AML-193 (cell line): ENCODE results near the gene TMEM130.
A peak's percentile ranks its signal among the peaks of the same experiment; 100 is the strongest.

Experiments
- DNase-seq, 2 experiments: peaks; one replicate each; lab custom pipeline; 2025; lab: John Stamatoyannopoulos, UW

The TMEM130 gene, protein sequence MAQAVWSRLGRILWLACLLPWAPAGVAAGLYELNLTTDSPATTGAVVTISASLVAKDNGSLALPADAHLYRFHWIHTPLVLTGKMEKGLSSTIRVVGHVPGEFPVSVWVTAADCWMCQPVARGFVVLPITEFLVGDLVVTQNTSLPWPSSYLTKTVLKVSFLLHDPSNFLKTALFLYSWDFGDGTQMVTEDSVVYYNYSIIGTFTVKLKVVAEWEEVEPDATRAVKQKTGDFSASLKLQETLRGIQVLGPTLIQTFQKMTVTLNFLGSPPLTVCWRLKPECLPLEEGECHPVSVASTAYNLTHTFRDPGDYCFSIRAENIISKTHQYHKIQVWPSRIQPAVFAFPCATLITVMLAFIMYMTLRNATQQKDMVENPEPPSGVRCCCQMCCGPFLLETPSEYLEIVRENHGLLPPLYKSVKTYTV

DNA sequence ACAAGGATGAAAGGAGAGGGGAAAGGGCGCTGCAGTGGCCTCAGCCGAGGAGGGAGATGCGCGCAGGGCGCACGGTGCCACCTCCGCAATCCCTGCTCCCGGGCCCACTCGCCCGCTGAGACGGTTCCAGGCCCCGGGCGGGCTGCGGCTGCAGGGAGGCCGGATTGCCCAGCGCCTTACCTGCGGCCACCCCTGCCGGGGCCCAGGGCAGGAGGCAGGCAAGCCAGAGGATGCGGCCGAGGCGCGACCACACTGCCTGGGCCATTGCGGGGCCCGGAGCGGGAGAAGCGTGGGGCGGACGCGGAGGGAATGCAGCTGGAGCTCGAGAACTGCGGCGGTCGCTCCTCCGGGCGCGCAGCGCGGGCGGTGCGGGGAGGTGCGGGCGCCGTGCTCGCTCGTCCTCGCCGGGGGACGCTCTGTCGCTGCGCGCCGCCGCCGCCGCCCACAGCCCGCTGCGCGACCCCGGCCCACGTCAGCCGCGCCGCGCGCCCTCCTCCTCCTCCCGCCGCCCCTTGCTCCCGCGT is at the start of gene TMEM130:
TSS of gene TMEM130 (minus strand) at position 418 of the 524 bp plus-strand sequence. CDS start at position 265, 153 bp downstream.
- no peak for DNase-seq

DNA sequence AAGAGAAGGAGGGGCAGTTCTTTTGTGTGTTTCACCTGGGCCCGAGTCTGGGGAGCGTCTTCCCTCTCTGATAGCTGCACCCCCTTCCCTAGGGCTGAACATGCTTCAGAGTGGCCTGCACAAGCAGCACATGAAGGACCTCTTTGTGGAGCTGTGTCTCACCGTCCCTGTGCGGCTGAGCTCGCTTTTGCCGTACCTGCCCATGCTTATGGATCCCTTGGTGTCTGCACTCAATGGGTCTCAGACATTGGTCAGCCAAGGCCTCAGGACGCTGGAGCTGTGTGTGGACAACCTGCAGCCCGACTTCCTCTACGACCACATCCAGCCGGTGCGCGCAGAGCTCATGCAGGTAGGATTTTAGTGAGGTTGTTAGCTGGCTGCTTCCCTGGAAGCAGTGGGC is 47.5 kb upstream of the TMEM130 start:
- no peak for DNase-seq

DNA sequence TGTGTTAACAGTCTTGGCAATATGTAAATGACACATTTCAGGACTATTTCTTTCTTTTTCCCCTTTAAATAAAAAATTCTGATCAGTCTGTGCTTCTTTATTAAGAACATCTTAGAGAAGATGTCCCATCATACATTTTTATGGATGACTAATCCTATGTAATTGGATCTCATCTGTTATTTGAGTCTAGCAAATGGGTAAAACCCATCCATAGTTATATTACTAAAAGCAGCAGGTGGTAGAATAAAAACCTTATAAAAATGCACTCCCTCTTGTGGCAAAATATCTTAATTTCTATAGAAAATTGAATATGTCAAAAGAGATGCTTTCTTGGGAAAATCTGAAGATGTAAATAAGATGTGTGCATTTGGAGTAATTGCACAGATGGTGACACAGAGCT is 43.8 kb upstream of the TMEM130 start:
- DNase-seq: no peak

DNA sequence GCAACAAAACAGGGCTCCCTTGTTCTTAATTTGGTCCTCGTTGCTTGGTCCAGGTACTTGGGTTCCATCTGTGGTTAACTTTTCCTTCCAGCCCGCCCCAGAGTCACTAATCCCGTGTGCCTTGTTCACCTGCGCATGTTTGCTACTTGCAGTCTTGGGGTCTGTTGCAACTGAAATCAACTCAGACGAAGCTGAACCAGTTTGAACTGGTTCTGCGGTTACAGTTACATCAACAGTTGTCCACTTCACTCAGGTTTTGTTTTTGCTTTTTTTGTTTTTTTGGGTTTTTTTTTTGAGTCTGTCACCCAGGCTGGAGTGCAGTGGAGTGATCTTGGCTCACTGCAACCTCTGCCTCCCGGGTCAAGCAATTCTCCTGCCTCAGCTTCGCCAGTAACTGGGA is 43.2 kb upstream of the TMEM130 start:
- no peak for DNase-seq

DNA sequence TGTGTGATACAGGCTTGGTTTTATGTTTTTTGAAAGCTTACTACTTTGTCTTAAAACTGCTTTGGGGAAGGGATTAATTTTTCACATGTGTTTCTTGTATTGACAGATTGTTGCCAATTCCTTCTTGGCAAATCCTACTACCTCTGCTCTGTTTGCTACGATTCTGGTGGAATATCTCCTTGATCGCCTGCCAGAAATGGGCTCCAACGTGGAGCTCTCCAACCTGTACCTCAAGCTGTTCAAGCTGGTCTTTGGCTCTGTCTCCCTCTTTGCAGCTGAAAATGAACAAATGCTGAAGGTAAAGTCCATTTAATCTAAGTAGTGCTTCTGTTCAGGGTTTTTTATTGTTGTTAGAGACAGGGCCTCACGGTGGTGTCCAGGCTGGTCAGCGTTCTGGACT is 42.1 kb upstream of the TMEM130 start:
- no peak for DNase-seq

DNA sequence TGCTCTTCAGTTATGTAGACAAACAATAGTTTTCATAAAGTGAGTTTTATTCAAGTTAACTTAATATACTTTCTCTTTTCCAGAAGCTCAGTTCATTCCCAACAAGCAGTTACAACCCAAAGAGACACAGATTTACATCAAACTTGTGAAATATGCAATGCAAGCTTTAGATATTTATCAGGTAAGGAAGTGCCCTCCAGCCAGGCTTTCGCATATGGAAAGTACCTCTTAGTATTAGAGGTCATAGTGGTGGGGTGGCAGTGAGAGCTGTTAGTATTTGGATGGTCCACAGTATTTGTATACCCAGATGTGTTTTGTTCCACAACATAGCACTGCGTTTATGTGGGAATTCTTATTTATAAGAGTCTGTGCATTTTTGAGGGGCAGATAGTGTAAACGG is 40.6 kb upstream of the TMEM130 start:
- DNase-seq: no peak

DNA sequence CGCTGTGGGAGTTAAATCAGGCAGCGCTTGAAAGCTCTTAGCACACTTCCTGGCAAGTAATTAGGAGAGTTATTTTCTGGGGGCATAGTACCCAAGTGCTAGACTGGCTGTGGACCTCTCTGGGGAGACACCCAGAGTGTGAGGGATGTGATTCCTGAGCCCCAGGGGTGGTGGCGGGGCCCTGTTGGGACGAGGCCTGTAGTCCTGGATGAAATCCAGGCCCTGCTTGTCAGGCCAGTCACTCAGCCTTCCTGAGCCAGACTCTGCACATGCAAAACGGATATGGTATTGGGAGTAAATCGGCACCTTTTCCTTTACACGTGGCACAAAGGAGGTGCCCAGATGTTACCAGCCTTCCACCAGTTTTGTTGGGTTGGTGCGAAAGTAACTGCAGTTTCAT is 39.7 kb upstream of the TMEM130 start:
- DNase-seq: no peak

DNA sequence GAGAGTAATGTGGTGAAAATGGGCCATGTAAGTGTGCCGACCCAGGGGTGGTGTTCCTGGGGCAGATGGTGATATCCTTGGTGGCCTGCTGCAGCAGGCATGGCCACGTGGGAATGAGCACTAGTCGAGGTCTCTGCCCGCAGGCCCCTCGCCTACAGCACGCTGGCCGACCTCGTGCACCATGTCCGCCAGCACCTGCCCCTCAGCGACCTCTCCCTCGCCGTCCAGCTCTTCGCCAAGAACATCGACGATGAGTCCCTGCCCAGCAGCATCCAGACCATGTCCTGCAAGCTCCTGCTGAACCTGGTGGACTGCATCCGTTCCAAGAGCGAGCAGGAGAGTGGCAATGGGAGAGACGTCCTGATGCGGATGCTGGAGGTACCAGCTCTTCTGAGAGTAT is 38.8 kb upstream of the TMEM130 start:
- DNase-seq: no peak

DNA sequence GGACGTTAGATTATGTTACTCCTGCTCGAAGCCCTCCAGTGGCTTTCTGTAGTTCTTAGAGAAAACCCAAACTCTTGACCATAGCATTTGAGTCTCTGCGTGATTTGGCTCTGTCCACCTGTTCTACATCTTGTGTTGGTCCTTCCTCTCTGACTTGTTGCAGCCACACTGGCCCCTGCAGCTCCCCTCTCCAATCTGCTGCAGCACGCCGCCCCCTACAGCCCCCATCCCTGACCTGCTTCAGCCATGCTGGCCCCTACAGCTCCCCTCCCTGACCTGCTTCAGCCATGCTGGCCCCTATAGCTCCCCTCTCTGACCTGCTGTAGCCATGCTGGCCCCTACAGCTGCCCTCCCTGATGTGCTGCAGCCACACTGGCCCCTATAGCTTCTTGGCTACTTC is 37.8 kb upstream of the TMEM130 start:
- no peak for DNase-seq

DNA sequence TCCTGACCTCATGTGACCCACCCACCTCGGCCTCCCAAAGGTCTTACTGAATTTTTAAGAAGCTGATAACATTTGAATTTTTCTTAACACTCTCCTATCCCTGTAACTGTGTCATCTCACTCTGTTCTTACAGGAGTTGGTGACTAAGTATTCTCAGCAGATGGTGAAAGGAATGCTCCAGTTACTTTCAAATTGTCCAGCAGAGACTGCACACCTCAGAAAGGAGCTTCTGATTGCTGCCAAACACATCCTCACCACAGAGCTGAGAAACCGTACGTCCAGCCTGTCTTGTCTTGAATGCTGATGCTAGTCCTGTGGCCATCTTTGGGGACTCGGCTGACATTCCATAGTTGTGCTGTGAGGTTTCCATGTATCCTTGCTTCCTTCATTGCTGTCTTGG is 33.4 kb upstream of the TMEM130 start:
- no peak for DNase-seq

DNA sequence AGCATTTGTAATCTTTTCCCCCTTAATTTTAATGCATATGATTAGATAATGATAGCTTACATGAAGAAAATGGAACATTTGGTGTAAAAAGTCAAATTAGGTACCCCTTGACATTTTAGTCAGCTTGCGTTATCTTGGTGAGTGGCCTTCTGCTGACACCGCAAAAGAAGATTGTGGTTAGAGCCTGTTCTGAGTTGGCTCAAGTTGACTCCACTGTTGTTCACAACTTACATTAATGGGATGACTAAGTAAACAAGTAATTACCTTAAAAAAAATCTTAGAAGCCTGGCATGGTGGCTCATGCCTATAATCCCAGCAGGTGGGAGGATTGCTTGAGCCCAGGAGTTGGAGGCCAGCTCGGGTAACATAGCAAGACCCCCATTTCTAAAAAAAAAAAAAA is 32.7 kb upstream of the TMEM130 start:
- no peak for DNase-seq

DNA sequence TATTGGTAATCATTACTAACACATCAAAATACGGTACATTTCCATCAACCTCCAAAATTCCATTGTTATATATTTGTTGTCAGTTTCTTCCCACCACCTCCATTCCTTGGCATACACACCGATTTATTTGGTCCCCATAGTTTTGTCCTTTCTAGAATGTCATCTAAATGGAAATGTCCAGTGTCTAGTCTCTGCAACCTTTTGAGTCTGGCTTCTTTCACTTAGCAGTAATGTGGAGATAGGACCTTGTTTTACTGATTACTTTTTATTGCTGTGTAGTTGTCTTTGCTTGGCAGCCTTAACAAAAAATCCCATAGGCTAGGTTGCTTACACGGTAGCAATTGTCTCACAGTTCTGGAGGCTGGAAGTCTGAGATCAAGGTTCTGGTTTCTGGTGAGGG is 31.0 kb upstream of the TMEM130 start:
- DNase-seq: no peak

DNA sequence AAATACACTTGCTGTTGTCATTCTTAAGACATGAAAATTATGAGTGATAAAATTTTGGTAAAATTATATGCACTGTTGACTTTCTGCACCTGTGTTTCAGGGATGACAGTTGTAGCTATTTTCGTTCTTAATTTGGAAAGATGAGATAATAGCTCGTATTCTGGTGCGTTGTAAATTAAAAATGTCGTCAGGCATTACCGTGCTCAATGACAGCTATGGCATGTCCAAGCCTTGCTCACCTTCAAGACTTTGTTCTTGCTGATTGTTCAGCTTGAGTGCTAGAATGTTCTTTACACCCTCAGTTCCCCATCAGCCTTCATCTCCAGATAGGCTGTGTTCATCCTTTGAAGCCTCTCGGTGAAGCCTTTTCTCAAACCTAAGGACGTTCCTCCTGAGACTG is 30.0 kb upstream of the TMEM130 start:
- DNase-seq: no peak

DNA sequence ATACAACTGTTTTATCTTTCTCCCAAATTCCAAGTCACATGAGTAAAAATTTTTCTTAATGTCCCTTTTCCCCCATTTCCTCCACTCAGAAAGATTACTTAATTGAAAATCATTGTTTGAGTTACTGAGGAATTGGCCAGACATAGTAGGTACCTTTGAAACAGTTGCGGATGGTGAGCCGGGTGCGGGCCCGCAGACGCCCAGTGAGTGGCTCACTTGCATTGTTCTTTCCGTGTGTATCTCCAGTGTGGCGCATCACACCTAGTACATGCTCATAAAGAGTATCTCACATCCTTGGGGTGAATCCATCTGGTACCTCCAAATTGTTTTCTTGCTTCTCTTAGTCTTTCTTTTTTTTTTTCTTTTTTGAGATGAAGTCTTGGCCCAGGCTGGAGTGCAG is 22.8 kb upstream of the TMEM130 start:
- no peak for DNase-seq

DNA sequence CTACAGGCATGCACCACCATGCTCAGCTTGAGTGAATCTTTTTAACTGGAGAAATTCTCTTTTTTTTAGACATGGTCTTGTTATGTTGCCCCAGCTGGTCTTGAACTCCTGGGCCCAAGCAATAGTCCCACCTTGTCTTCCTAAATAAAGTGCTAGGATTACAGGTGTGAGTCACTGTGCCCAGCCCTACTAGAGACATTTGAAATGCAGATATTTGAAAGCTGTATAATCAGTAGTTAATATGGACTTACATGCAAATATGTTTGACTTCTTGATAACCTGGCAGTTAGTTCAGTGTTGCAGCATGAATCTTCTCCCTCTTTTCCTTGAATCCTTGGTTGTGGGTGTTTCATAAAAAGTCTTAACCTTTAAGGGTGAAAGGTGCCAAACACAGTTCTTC is 17.2 kb upstream of the TMEM130 start:
- no peak for DNase-seq

DNA sequence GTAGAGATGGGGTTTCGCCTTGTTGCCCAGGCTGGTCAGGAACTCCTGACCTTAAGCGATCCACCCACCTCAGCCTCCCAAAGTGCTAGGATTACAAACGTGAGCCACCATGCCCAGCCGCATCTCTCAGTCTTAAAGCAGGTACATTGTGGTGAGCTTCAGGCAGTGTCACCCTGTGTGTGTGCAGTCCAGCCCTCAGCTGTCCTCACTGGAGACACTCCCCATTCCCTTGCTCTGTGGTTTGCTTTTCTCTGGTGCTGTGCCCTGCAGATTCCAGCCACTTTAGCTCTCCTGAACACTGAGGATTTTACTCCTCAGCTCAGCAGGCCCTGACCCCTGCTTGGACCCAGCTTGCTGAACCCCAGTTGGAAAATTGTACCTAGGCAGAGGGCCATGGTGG is 14.6 kb upstream of the TMEM130 start:
- DNase-seq: no peak

DNA sequence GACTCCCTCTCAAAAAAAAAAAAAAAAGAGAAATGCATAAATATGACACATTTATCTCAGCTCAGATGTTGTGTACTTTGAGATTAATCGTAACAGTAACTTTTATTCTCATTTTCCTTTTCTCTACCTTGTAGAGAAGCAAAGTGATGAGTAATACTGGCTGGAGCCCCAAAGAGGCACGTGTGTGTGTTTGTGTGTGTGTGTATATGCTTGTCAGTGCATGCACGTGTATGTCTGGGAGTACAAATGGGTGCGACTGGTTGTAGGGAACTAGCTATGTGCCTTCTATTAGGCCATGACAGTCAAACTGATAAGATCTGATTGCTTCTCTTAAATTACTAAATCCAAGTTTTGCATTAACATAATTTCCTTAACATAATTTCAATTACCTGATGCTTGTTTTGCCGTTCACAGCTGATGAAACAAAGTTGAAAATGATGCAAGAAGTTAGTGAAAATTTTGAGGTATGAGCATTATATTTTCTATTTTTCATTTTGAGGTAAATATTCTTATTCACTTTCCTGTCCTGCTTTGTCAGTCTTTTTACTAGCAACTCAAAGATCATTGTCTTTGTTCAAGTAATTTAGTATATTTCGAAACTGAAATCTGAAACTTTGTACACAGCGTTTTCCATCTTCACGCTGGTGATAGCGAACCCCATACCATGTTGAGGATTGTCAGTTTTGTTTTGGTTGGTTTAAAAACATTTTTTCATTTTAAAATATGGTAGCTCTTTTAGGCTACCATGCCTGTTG is 11.9 kb upstream of the TMEM130 start:
- no peak for DNase-seq

DNA sequence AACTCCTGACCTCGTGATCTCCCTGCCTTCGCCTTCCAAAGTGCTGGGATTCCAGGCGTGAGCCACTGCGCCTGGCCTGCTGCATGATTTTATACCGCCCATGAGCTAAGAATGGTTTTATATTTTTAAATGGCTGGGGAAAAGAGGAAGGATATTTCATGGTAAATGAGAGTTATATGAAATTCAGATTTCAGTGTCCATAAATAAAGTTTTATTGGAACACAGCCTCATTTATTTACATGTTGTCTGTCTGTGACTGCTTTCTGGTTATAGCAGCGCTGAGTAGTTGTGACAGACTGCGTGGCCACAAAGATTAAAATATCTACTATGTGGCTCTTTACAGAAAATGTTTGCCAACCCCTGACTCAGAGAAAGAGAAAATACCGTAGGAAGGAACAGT is 10.7 kb upstream of the TMEM130 start:
- no peak for DNase-seq

DNA sequence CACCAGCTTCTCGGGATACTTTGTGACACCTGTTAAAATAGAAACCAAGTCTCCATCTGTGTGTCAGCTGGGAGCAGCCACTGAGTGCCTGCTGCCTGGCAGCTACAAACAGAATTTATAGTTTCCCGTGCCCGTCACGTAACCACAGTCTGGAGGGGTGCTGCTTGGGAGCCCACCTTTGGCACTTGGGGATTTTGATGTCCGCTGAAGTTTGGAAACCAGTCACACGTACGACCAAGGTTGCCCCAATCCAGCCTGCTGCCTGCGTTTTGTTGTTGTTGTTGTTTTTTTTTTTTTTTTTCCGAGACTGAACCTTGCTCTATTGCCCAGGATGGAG is 10.1 kb upstream of the TMEM130 start:
- no peak for DNase-seq

DNA sequence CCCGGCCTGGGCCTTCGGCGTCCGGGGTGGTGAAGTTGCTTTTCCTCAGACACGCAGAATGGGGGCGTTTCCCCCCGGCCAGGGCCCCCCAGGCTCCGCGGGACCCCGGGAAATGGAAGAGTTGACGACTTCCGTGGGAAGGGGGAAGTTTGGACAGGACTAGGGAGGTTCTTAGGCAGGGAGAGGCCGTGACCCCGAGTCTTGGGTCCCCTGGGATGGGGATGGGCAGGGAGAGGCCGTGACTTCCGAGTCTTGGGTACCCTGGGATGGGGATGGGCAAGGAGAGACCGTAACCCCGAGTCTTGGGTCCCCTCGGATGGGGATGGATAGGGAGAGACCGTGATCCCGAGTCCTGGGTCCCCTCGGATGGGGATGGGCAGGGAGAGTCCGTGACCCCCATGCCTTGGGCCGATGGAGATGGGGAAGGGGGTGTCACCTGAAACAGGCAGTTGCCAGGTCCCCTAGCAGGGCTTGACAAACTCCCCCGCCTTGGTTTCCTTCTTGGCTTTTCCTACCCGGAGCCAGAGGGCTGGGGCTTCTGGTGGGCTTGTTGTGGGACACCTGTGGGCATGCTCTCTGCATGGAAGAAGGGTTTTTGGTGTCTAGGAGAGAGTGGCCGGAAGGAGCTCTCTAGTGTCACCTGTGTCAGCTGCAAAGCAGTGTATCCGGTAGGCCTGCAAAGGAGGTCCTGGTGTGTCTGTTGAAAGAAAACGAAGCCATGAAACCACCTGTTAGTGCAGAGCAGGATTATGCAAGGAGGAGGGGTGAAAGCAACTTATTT is 9.6 kb upstream of the TMEM130 start:
- peak; percentile 7 to 21 for DNase-seq

DNA sequence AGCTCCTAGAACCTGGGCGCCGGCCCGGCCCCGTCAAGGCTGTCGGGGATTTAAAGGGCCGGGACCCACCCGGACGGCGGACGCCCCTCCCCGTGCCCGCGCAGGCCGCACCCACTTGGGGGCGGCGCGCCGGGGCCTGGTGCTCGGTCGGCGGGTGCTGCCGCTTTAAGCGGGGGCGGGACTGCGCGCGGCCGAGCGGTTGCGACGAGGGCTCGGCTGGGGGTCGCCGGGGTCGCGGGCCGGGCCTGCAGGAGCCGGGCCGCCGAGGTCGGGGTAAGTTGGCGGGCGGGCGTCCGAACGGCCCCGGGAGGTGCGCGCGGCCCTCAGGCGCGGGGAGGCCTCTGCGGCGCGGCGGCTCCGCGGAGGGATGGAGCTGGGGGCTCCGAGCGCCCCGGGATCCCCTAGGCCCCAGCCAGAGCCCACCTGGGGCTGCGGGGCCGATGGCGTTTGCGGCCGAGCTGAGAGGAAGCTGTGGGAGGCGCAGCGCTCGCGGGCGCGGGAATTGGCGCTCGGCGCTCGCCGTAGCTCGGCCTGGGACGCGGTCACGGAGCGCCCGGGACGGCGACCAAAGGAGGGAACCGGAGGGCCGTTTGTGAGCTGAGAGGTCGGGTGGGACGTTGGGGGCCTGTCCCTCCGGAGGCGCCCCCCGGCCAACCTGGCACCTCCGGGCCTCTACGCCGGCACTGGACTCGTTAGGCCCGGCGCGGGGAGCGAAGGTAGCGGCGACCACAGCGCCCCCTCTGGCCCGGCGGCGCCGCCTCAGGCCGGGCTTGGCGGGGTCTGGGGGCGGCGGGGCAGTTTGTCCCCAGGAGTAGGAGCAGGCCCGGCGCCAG is 8.8 kb upstream of the TMEM130 start, which contains the start of gene TRRAP:
TSS of gene TRRAP (plus strand) at position 168 of the 833 bp plus-strand sequence. CDS start 2,619 bp downstream, outside the sequence.
- DNase-seq: peak; percentile 48 to 62
